Breast epithelium (tissue), 4 donors: ENCODE results near the gene NKAP. TPM values are rescaled to one million over a fixed set of nuclear protein-coding genes. Genes with fewer than 3 reads are reported as not detected.
"Not testable (repeated sequence)": the region's sequence is repeated elsewhere in the genome, so short reads cannot be mapped to it uniquely, and the experiment has no call there.

ENCODE experiments used
- DNase-seq, 2 donors: peaks; one replicate each; pipeline ENCODE4 v3.0.0-alpha.2; 2019; ENCODE audit warnings: low spot score in 2 of 2
- H3K27ac ChIP-seq, 2 donors: fragments of 200-600 bp; sonication (generic) in 1 of 2; one replicate each; pipeline ENCODE4 v1.5.1; 2016 to 2019; ENCODE audit warnings: mild to moderate bottlenecking in 1 of 2
- H3K27me3 ChIP-seq, 2 donors: fragments of 200-600 bp; sonication (generic) in 1 of 2; one replicate each; pipeline versions ENCODE4 v1.5.1 to v1.6.0; 2017 to 2019; ENCODE audit warnings: control low read depth in 1 of 2, mild to moderate bottlenecking in 1 of 2
- H3K36me3 ChIP-seq: fragments of 200-600 bp; one replicate; pipeline ENCODE4 v1.5.1; 2019
- H3K4me1 ChIP-seq, 2 donors: fragments of 200-600 bp; sonication (generic); one replicate each; pipeline ENCODE4 v1.5.1; 2016 to 2019; ENCODE audit warnings: control low read depth in 1 of 2
- H3K4me3 ChIP-seq, 3 donors: fragments of 200-600 bp; sonication (generic); 1 replicate in 2 of 3; 2 replicates in 1 of 3; pipeline ENCODE4 v1.5.1; 2016 to 2019; ENCODE audit warnings: mild to moderate bottlenecking in 3 of 3, moderate library complexity in 2 of 3
- H3K9me3 ChIP-seq, 2 donors: fragments of 200-600 bp; sonication (generic) in 1 of 2; one replicate each; pipeline ENCODE4 v1.5.1; 2016 to 2019; ENCODE audit warnings: control low read depth in 1 of 2
- CTCF ChIP-seq, 3 donors: fragments of 450-650 bp; IDR thresholded peaks; one replicate each; pipeline ENCODE4 v1.5.1; 2016 to 2017; ENCODE audit warnings: antibody characterized with exemption in 3 of 3, mild to moderate bottlenecking in 3 of 3, moderate library complexity in 3 of 3
- POLR2A ChIP-seq: fragments of 450-650 bp; IDR thresholded peaks from one replicate; pipeline ENCODE4 v1.6.1; 2016; ENCODE audit warnings: antibody characterized with exemption, mild to moderate bottlenecking, moderate library complexity
- POLR2AphosphoS5 ChIP-seq, 3 donors: sonication (generic); formaldehyde crosslinking; IDR thresholded peaks; one replicate each; pipeline ENCODE4 v1.6.1; 2017; ENCODE audit warnings: antibody characterized with exemption in 3 of 3
- intact Hi-C: fragments of 100-400 bp; cut with DNase I; formaldehyde crosslinking; loops from one replicate; pipeline ENCODE4 v1.15.1; 2023; ENCODE audit warnings: low total_unique reads
- total RNA-seq, 3 donors: library from RNA; depleted of rRNA; stranded (reverse); fragments of >200 nt; gene quantifications; one replicate each; pipeline ENCODE4 v1.1.0, GENCODE V29; 2016

Gene NKAP
- total RNA-seq, 3 donors from 2014 or later, result 6.4 to 7.3 (median 6.9) TPM

GRCh38 chrX:119895843-119896326 is 47.7 kb downstream of the NKAP start, which contains the start of gene AKAP14:
AKAP14 (plus strand) TSS chrX:119895893; CDS start chrX:119903224, 7,331 bp downstream.
- H3K4me3 ChIP-seq, result no peak within 1 kb of the TSS
- TF ChIP-seq CTCF (IDR thresholded peaks at IDR 0.05), result no peak
- TF ChIP-seq POLR2A, result no peak
- TF ChIP-seq POLR2AphosphoS5 (IDR thresholded peaks at IDR 0.05), result no peak
- DNase-seq, result no peak
- no peak within 1 kb of the TSS for H3K27ac ChIP-seq
- H3K36me3 ChIP-seq, result no peaks in the 10 kb centered on the region
- no peaks in the 10 kb centered on the region for H3K4me1 ChIP-seq
- intact Hi-C loops, result no loop called here
- H3K27me3 ChIP-seq, result peaks cover 0 to 7% of the 10 kb centered on the region in 2 donors
- H3K9me3 ChIP-seq, result no peaks in the 10 kb centered on the region

GRCh38 chrX:119891961-119892692 is 51.4 kb downstream of the NKAP start:
- H3K4me1 ChIP-seq, H3K27me3 ChIP-seq, H3K36me3 ChIP-seq, H3K27ac ChIP-seq, DNase-seq, intact Hi-C loops, H3K4me3 ChIP-seq, H3K9me3 ChIP-seq: not testable (repeated sequence)

GRCh38 chrX:119890626-119891025 is 52.9 kb downstream of the NKAP start:
- H3K9me3 ChIP-seq, H3K4me3 ChIP-seq, H3K36me3 ChIP-seq, DNase-seq, H3K4me1 ChIP-seq, intact Hi-C loops, H3K27ac ChIP-seq, H3K27me3 ChIP-seq: not testable (repeated sequence)

- TF ChIP-seq POLR2A (no peak), CTCF (IDR thresholded peaks at IDR 0.05) (peak in 2 of 3 donors; percentile 14 to 26), POLR2AphosphoS5 (IDR thresholded peaks at IDR 0.05) (no peak)
- H3K27ac ChIP-seq, result no peak overlapping the region
- peak in 1 of 2 donors; percentile 52 for DNase-seq
- peak overlapping the region; percentile 9 to 62 (median 38) for H3K4me3 ChIP-seq
- H3K36me3 ChIP-seq, result no peaks in the 10 kb centered on the region
- H3K4me1 ChIP-seq, result no peaks in the 10 kb centered on the region
- no peaks in the 10 kb centered on the region for H3K9me3 ChIP-seq
- H3K27me3 ChIP-seq, result no peaks in the 10 kb centered on the region
- intact Hi-C loops, result no loop called here
These were observed 55.7 kb downstream of the NKAP start for GRCh38 chrX:119887721-119888425.

- TF ChIP-seq POLR2AphosphoS5 (IDR thresholded peaks at IDR 0.05) (no peak), CTCF (IDR thresholded peaks at IDR 0.05) (no peak), POLR2A (no peak)
- no peaks in the 10 kb centered on the region for H3K36me3 ChIP-seq
- H3K27ac ChIP-seq, result no peak overlapping the region
- intact Hi-C loops, result no loop called here
- peak overlapping the region in 1 of 3 donors; percentile 1 for H3K4me3 ChIP-seq
- DNase-seq, result no peak
- H3K27me3 ChIP-seq, result no peaks in the 10 kb centered on the region
- no peaks in the 10 kb centered on the region for H3K9me3 ChIP-seq
- no peaks in the 10 kb centered on the region for H3K4me1 ChIP-seq
These were observed 57.8 kb downstream of the NKAP start for GRCh38 chrX:119885554-119886428.
